ENCODE measurements around the gene OR9A2. TPM values are rescaled to one million over a fixed set of nuclear protein-coding genes. Genes with fewer than 3 reads are reported as not detected.

OR9A2 gene, protein sequence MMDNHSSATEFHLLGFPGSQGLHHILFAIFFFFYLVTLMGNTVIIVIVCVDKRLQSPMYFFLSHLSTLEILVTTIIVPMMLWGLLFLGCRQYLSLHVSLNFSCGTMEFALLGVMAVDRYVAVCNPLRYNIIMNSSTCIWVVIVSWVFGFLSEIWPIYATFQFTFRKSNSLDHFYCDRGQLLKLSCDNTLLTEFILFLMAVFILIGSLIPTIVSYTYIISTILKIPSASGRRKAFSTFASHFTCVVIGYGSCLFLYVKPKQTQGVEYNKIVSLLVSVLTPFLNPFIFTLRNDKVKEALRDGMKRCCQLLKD
- total RNA-seq, result not detected
- long read RNA-seq, donor 1, result 0 reads
- long read RNA-seq, donor 2, result 0 reads

DNA sequence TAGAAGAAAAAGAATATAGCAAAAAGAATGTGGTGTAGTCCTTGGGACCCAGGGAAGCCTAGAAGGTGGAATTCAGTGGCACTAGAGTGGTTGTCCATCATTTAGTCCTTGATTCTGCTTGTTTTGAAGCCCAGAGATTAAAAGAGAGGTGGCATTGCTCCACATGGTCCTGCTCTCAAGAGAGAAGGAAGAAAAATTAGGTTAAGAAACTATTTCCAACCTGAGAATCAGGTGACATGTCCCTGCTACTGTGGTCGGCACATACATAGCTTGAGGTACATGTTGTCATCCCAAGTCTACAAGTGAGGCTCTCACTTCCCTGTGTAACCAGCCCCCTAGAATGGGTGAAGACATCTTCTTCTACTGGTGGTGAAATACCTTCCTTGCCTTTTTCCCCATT is at the start of gene OR9A2:
OR9A2 (minus strand) TSS at position 101 of the 400 bp plus-strand sequence; CDS start at position 101, 0 bp downstream.
- no peak for DNase-seq (ENCODE audit: low spot score)
- intact Hi-C loops (cut with DNase I), result no loop called here

DNA sequence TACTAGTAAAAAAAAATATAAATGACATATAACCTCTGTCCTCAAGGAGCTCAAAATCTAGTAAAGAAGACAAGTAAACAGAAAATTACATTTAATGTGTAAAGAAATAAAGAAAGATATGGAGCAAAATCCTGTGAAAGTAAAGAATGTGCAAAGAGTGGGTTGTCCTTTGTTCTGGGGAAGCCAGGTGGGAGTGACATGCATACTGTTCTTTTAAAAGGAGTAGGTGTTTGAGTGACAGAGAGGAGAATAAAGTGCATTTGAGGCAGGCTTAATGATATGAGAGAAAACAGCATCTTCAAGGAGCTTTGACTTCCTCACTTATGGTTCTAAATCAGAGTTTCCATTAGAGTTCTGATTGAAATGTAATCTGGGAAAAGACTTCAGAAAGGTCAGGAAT is 47.2 kb upstream of the OR9A2 start:
- no peak for DNase-seq (ENCODE audit: low spot score)
- intact Hi-C loops (cut with DNase I), result no loop called here

DNA sequence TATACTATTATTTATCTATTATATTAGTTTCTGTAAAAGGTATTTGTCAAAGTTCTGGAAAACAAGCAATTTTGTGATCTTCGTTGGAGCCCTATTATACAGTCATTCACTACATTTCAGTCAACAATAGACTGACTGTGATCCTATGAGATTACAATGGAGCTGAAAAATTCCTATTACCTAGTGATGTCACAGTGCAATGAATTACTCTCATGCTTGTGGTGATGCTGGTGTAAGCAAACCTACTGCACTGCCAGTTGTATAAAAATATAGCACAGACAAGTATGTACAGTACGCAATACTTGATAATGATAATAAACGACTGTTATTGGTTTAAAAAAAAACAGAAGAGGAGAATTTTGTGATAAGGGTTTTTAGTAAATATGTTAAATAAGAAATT is 46.6 kb upstream of the OR9A2 start:
- DNase-seq (ENCODE audit: low spot score), result no peak
- intact Hi-C loops (cut with DNase I), result no loop called here

DNA sequence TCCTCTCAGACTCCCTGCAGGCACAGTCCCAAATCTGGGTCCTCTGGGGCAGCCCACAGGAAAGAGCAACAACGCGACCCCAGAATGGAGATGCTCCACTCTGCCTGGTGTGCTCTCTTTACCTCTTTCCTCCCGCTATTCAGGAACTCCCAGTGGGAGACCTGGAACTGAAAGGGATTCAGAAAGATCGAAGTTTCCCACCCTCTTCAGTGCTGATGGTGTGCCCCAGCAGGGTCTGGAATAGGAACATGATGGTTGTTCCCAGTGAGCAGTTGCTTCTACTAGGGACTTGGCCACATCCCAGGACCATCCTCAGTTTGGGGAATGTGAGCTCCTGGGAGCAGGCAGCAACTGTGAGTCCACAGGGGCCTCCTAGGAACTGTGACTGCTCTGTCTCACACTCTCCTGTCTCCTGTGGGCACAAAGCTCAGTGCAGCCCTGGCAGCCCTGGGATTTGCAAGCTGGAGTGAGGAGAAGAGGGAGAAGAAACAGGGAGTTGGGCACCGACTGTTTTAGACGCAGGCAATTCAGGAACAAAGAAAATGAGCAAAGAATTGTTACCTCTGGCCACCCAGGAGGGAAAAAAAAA is 43.1 kb upstream of the OR9A2 start:
- DNase-seq (ENCODE audit: low spot score), result no peak
- intact Hi-C loops (cut with DNase I), result no loop called here

DNA sequence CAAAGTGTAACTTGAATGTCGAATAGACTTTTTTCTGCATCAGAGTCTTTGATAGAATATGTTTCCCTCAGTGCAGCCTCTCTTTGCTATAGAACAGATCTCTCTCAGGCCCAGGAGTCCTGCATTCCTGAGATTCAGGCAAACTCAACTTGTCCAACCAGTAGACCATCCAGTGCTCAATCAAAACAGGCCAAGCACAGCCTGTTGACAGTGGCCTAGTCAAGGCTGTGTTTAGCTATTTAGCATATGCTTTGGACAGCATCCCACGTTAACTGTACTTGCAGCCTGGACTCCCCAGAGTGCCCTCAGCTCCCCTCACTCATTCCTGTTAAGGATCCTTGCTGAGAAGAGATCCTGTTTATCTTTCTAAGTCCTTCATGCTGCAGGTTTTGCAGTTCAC is 41.5 kb upstream of the OR9A2 start:
- intact Hi-C loops (cut with DNase I), result no loop called here
- DNase-seq (ENCODE audit: low spot score), result no peak

DNA sequence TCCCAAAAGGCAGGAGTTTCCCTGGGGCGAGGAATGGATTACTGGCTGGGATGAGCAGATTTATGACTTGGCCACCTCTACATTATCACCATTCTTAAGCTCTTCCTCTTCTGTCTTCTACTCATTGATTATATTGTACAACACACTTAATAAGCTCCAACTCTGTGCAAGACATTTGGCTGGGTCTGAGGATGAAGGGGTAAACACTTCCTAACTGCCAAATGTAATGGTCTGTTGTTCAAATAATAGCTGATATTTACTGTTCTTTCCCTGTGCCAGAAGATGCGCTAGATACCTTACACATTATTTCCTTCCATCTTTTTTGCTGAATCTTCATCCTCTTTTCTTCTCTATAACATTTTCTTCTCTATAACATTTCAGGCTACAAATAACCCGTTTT is 36.8 kb upstream of the OR9A2 start:
- intact Hi-C loops (cut with DNase I), result no loop called here
- no peak for DNase-seq (ENCODE audit: low spot score)

DNA sequence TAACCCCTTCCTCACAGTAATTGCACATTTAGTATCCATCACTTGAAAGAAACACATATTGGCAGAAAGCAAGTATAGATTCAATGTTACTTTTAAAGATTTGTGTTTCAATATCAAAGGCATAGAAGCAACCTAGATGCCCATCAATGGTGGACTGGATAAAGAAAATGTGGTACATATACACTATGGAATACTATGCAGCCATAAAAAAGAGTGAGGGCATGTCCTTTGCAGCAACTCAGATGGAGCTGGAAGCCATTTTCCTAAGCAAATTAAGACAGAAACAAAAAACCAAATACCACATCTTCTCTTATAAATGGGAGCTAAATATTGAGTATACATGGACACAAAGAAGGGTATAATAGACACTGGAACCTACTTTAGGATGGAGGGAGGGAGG is 28.8 kb upstream of the OR9A2 start:
- intact Hi-C loops (cut with DNase I), result no loop called here
- DNase-seq (ENCODE audit: low spot score), result no peak

DNA sequence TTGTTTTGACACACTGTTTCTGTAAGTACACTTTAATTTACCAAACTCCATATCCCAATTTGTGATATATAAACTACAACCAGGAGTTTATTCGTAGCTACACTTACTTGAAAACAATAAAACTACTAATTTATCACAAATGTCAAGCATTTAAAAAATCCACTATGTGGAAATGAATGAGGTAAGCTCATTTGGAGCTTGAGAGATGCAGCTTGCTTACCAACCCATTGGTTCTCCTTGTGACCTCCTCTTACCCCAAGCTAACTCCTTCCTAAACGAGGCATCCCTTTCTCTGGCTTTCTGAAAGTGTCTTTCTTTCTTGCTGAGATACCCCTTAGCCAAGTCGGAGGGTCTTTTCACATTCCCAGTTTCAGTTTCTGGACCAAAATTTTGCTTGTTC is 27.7 kb upstream of the OR9A2 start:
- intact Hi-C loops (cut with DNase I), result no loop called here
- no peak for DNase-seq (ENCODE audit: low spot score)

DNA sequence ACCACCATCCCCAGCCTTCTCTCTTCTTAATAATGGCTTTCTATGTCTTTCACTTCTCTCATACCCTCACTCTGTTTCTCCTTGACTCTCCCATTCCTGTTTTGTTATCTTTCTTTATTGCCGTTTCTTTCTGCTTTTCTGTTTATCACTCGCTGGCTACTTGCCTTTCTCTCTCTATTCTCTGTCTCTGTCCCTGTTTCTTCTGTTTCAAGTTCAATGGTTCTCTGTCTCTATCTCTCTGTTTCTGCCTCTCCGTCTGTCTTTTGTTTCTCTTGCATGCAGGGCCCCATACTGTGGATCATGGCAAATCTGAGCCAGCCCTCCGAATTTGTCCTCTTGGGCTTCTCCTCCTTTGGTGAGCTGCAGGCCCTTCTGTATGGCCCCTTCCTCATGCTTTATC is 25.1 kb upstream of the OR9A2 start, which contains the start of gene OR6V1:
OR6V1 (plus strand) TSS at position 301 of the 400 bp plus-strand sequence; CDS start at position 301, 0 bp downstream.
- DNase-seq (ENCODE audit: low spot score), result no peak
- intact Hi-C loops (cut with DNase I), result no loop called here

DNA sequence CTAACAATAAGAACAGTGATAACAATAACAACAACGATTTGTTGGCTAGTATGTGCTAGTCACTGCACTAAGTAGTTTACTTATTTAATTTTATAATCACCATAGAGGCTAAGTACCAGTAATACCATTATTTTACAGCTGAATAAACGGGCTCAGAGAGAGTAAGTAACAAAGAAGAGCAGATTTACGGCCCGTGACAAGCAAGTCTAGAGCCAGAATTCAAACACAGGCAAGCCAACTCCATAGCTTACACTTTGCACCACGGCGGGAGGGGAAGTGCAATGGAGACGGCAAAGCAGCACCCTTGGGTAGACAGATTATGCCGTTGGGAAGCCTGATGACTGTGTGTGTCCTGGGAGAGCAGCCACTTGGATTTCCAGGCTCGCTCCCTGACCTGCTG is 24.0 kb upstream of the OR9A2 start:
- intact Hi-C loops (cut with DNase I), result no loop called here
- DNase-seq (ENCODE audit: low spot score), result no peak

DNA sequence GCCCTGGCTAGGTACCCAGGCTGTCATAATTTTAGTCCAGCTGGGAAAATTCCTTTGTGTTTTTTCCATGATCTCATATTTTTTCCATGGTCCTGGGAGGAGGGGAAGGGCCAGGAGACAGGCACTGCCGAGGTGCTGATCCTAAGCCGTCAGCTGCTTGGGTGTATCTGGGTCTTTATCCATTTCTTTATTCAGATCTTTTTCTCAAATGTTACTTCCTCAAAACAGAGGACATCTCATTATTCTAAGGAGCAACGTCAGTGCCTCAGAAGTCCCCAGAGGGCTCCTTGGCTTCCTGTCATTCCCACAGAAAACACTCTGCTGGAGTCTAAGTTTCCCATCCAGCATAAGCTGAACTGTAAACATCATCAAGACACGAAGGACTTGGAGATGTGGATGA is 22.4 kb upstream of the OR9A2 start:
- no peak for DNase-seq (ENCODE audit: low spot score)
- intact Hi-C loops (cut with DNase I), result no loop called here

DNA sequence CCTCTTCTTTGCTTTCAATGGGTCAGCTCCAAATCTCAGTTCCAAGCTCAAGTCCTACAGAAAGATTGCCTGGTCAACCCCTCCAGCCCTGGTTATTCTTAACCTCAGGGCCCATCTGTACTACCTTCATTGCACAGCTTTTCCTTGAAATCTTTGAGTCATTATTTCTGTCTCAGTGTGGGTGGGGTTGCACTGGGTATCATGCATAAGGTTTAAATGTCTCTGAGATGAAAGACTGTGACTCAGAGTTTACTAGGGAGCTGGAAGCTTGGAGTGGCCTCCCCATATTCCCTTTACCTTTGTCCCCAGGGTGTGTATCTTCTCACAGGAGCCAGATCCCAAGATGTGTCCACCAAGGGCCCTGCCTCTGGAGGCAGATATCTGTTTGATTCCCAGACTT is 21.9 kb upstream of the OR9A2 start:
- DNase-seq (ENCODE audit: low spot score), result no peak

DNA sequence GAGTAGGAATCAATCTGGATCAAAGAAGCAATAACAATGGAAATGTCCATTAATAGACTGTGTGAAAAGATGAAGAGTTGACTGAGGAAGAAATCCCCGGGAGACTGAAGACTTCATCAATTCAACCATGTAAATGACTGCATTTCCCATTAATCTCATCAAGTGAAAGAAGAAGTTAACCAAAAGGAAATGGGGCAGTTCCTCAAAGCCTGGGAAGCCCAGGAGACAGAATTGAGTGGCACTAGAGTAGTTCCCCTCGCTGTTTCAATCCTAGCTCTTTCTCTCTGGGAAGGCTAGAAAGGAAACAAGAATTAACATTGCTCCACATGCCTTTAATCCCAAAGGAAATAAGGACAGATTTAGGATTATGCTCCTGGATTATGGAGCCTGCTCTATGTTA is 20.4 kb upstream of the OR9A2 start:
- intact Hi-C loops (cut with DNase I), result no loop called here
- no peak for DNase-seq (ENCODE audit: low spot score)

More for the DNA sequence above, 21.9 kb upstream of the OR9A2 start:
- intact Hi-C loops (cut with DNase I), result no loop called here

DNA sequence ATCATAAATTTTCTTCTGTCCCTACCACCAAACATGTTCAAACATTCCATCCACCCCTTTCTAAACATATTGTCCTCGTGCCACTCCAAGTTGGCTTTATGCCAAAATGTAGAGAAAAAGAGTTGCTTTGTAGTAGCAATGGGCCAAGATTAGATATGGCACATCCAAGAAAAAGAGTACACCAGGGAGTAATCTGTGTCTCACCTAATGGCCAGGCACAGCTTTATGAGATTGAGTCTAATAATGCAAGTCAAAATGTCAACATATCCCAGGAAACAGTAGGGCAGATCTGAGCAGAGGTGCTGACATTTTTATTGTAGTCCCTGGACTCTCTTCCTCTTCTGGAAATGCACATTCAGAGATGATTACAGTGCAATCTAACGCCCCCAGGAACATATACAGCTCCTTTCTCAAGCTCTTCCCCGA is 19.5 kb upstream of the OR9A2 start:
- intact Hi-C loops (cut with DNase I), result no loop called here
- no peak for DNase-seq (ENCODE audit: low spot score)

DNA sequence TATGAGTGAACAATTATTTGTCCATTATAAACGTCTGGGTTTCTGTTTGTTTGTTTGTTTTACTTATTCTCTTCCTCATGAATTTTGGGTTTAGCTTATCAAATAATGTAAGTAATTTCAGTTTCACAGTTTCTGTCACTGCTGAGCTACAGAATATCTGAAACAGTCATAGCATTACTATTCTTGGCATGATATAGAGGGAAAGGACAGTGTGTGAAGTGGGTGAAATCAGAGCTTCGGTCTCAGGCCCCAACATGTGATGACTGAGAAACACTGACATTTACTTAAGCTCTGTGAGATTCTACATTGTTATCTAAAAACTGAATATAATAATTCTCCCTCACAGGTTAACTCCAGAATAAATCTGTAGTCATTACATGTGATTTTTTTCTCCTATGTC is 16.5 kb upstream of the OR9A2 start:
- intact Hi-C loops (cut with DNase I), result no loop called here
- no peak for DNase-seq (ENCODE audit: low spot score)

DNA sequence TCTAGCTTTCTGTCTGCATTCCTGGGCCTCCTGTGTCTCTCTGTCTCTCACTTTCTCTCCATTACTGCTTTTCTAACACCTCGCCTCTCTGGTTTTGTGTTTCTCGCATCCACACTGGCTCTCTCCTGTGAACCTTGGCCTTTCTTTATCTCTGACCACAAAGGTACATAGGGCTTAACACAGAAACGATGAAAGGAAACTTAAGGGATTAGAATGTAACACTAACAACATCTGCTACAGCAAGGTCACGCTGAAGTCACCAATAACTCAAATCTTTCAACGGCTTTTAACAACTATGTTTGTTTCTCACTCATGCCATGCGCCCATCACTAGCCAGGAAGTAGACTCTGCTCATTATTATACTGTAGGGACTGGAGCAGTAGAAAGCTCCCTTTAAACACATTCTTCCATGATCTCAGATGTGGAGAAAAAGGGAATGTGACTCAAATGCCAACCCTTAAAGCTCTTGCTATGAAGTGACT is 15.9 kb upstream of the OR9A2 start:
- no peak for DNase-seq (ENCODE audit: low spot score)
- intact Hi-C loops (cut with DNase I), result no loop called here

DNA sequence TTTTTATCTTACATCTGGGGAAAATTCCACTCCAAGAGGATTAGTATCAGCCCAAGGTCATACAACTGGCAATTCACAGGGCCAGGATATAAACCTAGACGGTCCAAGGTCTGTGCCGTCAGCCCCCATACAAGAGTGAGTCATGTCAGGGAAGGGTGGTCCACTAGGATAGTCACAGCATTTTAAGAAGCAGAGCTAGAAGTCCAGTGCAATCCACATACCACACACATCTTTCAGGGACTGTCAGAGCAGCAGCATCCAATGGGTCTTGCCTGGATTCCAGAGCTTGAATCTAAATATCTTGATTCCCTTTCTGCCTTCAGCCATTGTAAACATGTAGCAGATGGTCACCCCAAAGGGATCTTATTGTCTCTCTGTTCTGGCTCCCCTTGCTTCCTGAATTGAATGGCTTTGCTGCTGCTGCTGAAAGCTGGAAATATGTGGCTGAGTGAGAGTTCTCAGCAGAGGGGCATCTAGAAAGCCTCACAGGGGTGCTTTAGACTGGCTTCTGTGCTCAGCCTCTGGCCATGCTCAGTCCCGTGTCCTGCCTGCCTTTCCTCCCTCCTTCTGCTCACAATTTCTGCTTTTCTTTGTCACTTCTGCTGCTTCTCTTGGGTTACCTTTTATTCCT is 15.3 kb upstream of the OR9A2 start:
- intact Hi-C loops (cut with DNase I), result no loop called here
- DNase-seq (ENCODE audit: low spot score), result no peak

DNA sequence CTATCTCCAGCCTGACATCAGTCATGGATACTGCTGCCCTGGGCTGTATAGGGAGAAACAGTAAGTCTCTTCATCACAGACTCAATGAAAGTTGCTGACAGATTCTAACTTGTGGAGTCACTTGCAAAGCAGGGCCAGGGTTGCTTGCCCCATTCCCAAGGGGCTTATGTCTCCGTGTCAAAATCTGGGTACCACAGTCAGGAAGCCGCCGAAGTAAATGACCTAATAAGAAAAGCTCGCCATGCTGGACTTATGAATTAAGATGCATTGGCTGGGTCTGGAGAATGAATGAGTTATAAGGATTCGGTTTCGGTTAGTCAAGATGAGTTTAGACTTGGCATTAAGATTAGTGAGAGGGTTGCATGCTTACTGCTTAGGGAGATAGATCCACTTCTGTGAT is 14.4 kb upstream of the OR9A2 start:
- DNase-seq (ENCODE audit: low spot score), result no peak
- intact Hi-C loops (cut with DNase I), result no loop called here

DNA sequence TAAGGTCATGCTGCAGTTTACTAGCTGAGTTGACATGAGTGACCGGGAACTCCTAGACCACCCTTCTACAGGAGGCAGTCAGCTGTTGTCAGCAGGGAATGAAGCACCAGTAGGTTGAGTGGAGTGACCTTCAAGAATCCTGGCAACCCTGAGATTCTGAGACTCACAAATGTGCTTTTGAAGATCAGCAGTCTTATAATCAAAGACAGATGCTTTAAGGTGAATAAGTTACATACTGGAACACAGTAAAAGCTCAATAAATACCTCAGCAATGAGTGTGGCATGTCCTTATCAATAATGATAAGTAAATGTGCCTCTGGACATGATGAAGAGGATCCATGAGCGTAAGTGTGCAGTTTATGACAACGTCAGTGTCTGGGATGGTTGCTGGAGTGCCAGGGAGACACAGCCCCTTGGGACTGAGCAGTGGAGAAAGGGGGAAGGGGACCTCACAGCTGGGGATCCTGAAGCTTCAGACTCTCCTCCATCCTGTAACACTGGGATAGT is 13.3 kb upstream of the OR9A2 start:
- intact Hi-C loops (cut with DNase I), result no loop called here
- no peak for DNase-seq (ENCODE audit: low spot score)

DNA sequence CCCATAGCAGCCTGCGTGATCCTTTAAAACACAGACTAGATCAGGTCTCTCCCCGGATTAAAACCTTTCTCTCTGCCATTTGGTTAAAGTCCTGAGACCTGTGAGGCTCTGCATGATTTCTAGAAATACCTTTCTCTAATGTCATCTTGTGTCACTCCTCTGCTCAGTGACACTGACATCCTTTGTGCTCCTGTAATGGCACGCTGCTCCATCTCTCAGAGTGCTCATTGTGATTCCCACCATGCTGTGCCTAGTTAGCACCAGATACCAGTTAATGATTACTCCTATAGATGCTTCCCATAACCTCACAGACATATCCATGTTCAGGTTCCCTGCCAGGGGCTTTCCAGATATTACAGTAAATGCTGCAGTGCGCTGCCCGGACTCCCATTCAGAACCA is 11.7 kb upstream of the OR9A2 start:
- no peak for DNase-seq (ENCODE audit: low spot score)
- intact Hi-C loops (cut with DNase I), result no loop called here
